Smooth muscle cell (in vitro differentiated cells): ENCODE results near the gene ETV3. TPM values are rescaled to one million over a fixed set of nuclear protein-coding genes. Genes with fewer than 3 reads are reported as not detected.

Experiments
- DNase-seq: peaks from one replicate; lab custom pipeline; 2025; ENCODE audit not compliant: unreplicated experiment; lab: John Stamatoyannopoulos, UW
- H2AFZ ChIP-seq: fragments of 200-600 bp; sonication (generic); 2 replicates; pipeline ENCODE4 v1.6.0; 2016; ENCODE audit warnings: antibody characterized with exemption, low read depth, mild to moderate bottlenecking
- H3F3A ChIP-seq: fragments of 200-600 bp; sonication (generic); 2 replicates; pipeline ENCODE4 v1.6.0; 2017; ENCODE audit warnings: antibody characterized with exemption, low read depth
- H3K27ac ChIP-seq: fragments of 200-600 bp; sonication (generic); 2 replicates; pipeline ENCODE4 v1.5.1; 2016; ENCODE audit warnings: low read depth, mild to moderate bottlenecking
- H3K27me3 ChIP-seq: fragments of 200-600 bp; sonication (generic); 2 replicates; pipeline ENCODE4 v1.6.1; 2016; ENCODE audit warnings: low read depth, mild to moderate bottlenecking
- H3K36me3 ChIP-seq: fragments of 200-600 bp; sonication (generic); 2 replicates; pipeline ENCODE4 v1.5.1; 2016; ENCODE audit warnings: low read depth
- H3K4me1 ChIP-seq: fragments of 200-600 bp; sonication (generic); 2 replicates; pipeline ENCODE4 v1.5.1; 2016; ENCODE audit warnings: low read depth
- H3K4me2 ChIP-seq: fragments of 200-600 bp; sonication (generic); 2 replicates; pipeline ENCODE4 v1.6.0; 2016; ENCODE audit warnings: mild to moderate bottlenecking
- H3K4me3 ChIP-seq: fragments of 200-600 bp; sonication (generic); 2 replicates; pipeline ENCODE4 v1.5.1; 2016; ENCODE audit warnings: mild to moderate bottlenecking
- H3K79me2 ChIP-seq: fragments of 200-600 bp; sonication (generic); 2 replicates; pipeline ENCODE4 v1.6.0; 2016; ENCODE audit warnings: low read depth, mild to moderate bottlenecking
- H3K9ac ChIP-seq: fragments of 200-600 bp; sonication (generic); 2 replicates; pipeline ENCODE4 v1.6.0; 2016; ENCODE audit warnings: low read depth
- H3K9me3 ChIP-seq: fragments of 200-600 bp; sonication (generic); replicated peaks from 2 replicates; pipeline ENCODE4 v1.5.1; 2016; ENCODE audit warnings: low read depth
- H4K20me1 ChIP-seq: fragments of 200-600 bp; sonication (generic); 2 replicates; pipeline ENCODE4 v1.6.0; 2016; ENCODE audit warnings: low read depth
- CTCF ChIP-seq: fragments of 200-600 bp; sonication (generic); IDR thresholded peaks from 2 replicates; pipeline ENCODE4 v1.5.1; 2017; ENCODE audit warnings: borderline replicate concordance, mild to moderate bottlenecking, antibody characterized with exemption; ENCODE audit not compliant: insufficient read depth, poor library complexity, severe bottlenecking
- WGBS: methylation state at CpG from one replicate; pipeline ENCODE4 v1.1.7; 2016; ENCODE audit warnings: low lambda C conversion rate; 5-methylcytosine and 5-hydroxymethylcytosine counted together
- polyA plus RNA-seq: library from polyadenylated mRNA; unstranded; fragments of >200 nt; fragmentation: Nextera tagmentation; extraction: Ambion mirVana; gene quantifications from 2 replicates; pipeline ENCODE4 v1.2.1, GENCODE V29; 2016
- total RNA-seq: library from RNA; depleted of rRNA; stranded (reverse); fragments of >200 nt; gene quantifications from 2 replicates; pipeline ENCODE4 v1.2.3, GENCODE V29; 2014

Gene ETV3
- total and polyA plus RNA-seq, 2 experiments from 2014 or later, result 11.4 to 33.2 TPM

- Histone ChIP-seq H3K36me3 (peaks cover 30% of the 10 kb centered on the region), H3K79me2 (peaks cover 57% of the 10 kb centered on the region), H2AFZ (no peak overlapping the region), H3K4me3 (no peak overlapping the region), H3F3A (peaks cover 30% of the 10 kb centered on the region), H3K4me2 (no peak overlapping the region), H3K4me1 (peaks cover 11% of the 10 kb centered on the region), H4K20me1 (peaks cover 91% of the 10 kb centered on the region), H3K9me3 (no peaks in the 10 kb centered on the region), H3K27ac (peak overlapping the region; percentile 99), H3K9ac (no peak overlapping the region), H3K27me3 (no peaks in the 10 kb centered on the region)
- WGBS, result 68% methylated on average over 2 of the region's 2 CpGs
- no peak for DNase-seq
- TF ChIP-seq CTCF, result no peak
These were observed 4.8 kb downstream of the ETV3 start for GRCh38 chr1:157133426-157133825.

DNA sequence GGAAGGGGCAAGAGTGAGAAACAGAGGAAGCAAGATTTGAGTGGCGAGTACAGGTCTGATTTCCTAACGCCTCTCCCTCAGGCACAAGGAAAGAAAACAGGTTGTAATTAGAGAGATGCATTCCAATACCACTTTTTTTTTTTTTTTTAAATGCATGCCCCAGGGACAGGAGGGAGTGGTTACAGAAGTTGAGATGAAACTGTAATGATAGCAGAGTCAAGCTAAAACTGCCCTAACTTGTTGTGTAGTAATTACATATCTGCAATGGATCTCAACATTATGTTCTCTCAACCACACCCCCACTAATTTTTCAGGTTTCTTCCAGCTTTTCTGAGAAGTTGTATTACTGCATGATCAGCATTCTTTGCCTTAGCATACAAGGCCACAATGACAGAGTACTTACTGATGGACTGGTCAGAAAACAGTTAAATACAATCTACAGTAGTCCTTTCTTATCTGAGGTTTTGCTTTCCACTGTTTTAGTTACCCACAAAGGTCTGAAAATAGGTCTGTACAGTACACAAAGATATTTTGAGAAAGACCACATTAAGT, 5.5 kb downstream of the ETV3 start:
- no peak for TF ChIP-seq CTCF
- H3F3A ChIP-seq, result peaks cover 28% of the 10 kb centered on the region
- no peaks in the 10 kb centered on the region for H3K9me3 ChIP-seq
- H3K4me1 ChIP-seq, result peaks cover 11% of the 10 kb centered on the region
- H3K9ac ChIP-seq, result no peak overlapping the region
- peaks cover 56% of the 10 kb centered on the region for H3K79me2 ChIP-seq
- H3K4me2 ChIP-seq, result peak overlapping the region; percentile 12
- H3K36me3 ChIP-seq, result peaks cover 30% of the 10 kb centered on the region
- no peak for DNase-seq
- no peak overlapping the region for H3K4me3 ChIP-seq
- 76% methylated on average over 2 of the region's 2 CpGs for WGBS
- peaks cover 96% of the 10 kb centered on the region for H4K20me1 ChIP-seq
- no peak overlapping the region for H2AFZ ChIP-seq
- peak overlapping the region; percentile 99 for H3K27ac ChIP-seq
- no peaks in the 10 kb centered on the region for H3K27me3 ChIP-seq

DNA sequence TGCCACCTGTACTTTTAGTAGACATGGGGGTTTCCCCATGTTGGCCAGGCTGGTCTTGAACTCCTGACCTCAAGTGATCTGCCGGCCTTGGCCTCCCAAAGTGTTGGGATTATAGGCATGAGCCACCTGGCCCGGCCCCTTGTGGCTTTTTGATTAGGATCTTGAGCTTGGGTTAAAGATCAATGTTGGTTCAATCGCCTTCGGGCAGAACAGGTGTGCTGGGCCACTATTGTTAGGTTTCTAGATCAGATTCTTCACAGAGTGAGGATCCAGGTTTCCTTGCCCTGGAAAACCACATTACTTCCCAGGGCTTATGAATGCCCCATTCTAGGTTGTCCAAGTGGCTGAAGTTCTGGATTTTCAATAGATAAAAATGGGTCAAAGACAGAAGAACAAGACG, 6.1 kb downstream of the ETV3 start:
- no peaks in the 10 kb centered on the region for H3K9me3 ChIP-seq
- H3K27me3 ChIP-seq, result no peaks in the 10 kb centered on the region
- no peak overlapping the region for H3K27ac ChIP-seq
- H3K9ac ChIP-seq, result no peak overlapping the region
- WGBS, result 64% methylated on average over 5 of the region's 5 CpGs
- peaks cover 52% of the 10 kb centered on the region for H3K79me2 ChIP-seq
- TF ChIP-seq CTCF, result no peak
- H4K20me1 ChIP-seq, result peaks cover 96% of the 10 kb centered on the region
- H3K4me1 ChIP-seq, result peaks cover 10% of the 10 kb centered on the region
- DNase-seq, result no peak
- peaks cover 24% of the 10 kb centered on the region for H3F3A ChIP-seq
- no peak overlapping the region for H2AFZ ChIP-seq
- peaks cover 30% of the 10 kb centered on the region for H3K36me3 ChIP-seq
- H3K4me2 ChIP-seq, result no peak overlapping the region
- H3K4me3 ChIP-seq, result no peak overlapping the region

- Histone ChIP-seq H3K79me2 (peaks cover 44% of the 10 kb centered on the region), H3K27me3 (no peaks in the 10 kb centered on the region), H2AFZ (no peak overlapping the region), H3K9ac (no peak overlapping the region), H3K4me1 (peaks cover 1% of the 10 kb centered on the region), H3K4me2 (no peak overlapping the region), H3K4me3 (no peak overlapping the region), H3K27ac (no peak overlapping the region), H3F3A (peaks cover 21% of the 10 kb centered on the region), H3K36me3 (peaks cover 30% of the 10 kb centered on the region), H4K20me1 (peaks cover 95% of the 10 kb centered on the region), H3K9me3 (no peaks in the 10 kb centered on the region)
- DNase-seq, result no peak
- WGBS, result 81% methylated on average over 4 of the region's 4 CpGs
- no peak for TF ChIP-seq CTCF
These were observed 6.9 kb downstream of the ETV3 start for GRCh38 chr1:157131281-157131680.
